PFSK-1 (cell line): ENCODE measurements around the gene COL11A2.

Experiments used
- POLR2AphosphoS5 ChIP-seq: IDR thresholded peaks from 2 replicates; pipeline ENCODE4 v1.6.1; 2012; ENCODE audit warnings: low read depth, mild to moderate bottlenecking, control low read depth, low read length, moderate library complexity
- SIN3A ChIP-seq: IDR thresholded peaks from 2 replicates; pipeline ENCODE4 v1.6.1; 2012; ENCODE audit warnings: mild to moderate bottlenecking, low read length, moderate library complexity, borderline replicate concordance; ENCODE audit not compliant: insufficient read depth

- TF ChIP-seq SIN3A (no peak), POLR2AphosphoS5 (no peak)
Measured at GRCh38 chr6:33164665-33165373, 27.4 kb downstream of the COL11A2 start.
